WTC11 (cell line): ENCODE data around the gene HECTD4. TPM values are rescaled to one million over a fixed set of nuclear protein-coding genes. Genes with fewer than 3 reads are reported as not detected.

Source experiments
- ATAC-seq: fragments of 200-7000 bp; cut with Tn5 transposase; 2 replicates; pipeline ENCODE4 v1.10.0; 2021; ENCODE audit warnings: mild to moderate bottlenecking, moderate library complexity
- CTCF ChIA-PET: fragments of 300-600 bp; sonication (Branson Sonifier 250); formaldehyde crosslinking; loops from one replicate; lab custom pipeline; 2021; ENCODE audit warnings: antibody characterized with exemption; lab: Charles Lee
- POLR2A ChIA-PET: fragments of 350-600 bp; sonication (Branson Sonifier 250); formaldehyde crosslinking; loops from one replicate; lab custom pipeline; 2021; ENCODE audit warnings: antibody characterized with exemption; lab: Charles Lee
- DNase-seq: peaks from one replicate; pipeline ENCODE4 v3.0.0; 2021; ENCODE audit warnings: low spot score
- H3K27ac Mint-ChIP-seq: 2 replicates; pipeline ENCODE4 v1.8.0; 2021; ENCODE audit warnings: mixed read lengths
- H3K27me3 Mint-ChIP-seq: 2 replicates; pipeline ENCODE4 v1.8.0; 2021; ENCODE audit warnings: low read depth, mild to moderate bottlenecking, moderate library complexity, mixed read lengths
- H3K36me3 Mint-ChIP-seq: 2 replicates; pipeline ENCODE4 v1.8.0; 2021; ENCODE audit warnings: mixed read lengths
- H3K4me1 Mint-ChIP-seq: 2 replicates; pipeline ENCODE4 v1.8.0; 2022; ENCODE audit warnings: mixed read lengths
- H3K4me3 Mint-ChIP-seq: 2 replicates; pipeline ENCODE4 v1.8.0; 2021; ENCODE audit warnings: mild to moderate bottlenecking, moderate library complexity, mixed read lengths
- H3K9me3 Mint-ChIP-seq: 2 replicates; pipeline ENCODE4 v1.8.0; 2021; ENCODE audit warnings: mixed read lengths
- CBFB ChIP-seq: sonication (generic); formaldehyde crosslinking; IDR thresholded peaks from 2 replicates; pipeline ENCODE4 v1.8.1; 2022; ENCODE audit warnings: mild to moderate bottlenecking, low read depth, missing genetic modification reagents
- CREB1 ChIP-seq: sonication (generic); formaldehyde crosslinking; IDR thresholded peaks from 2 replicates; pipeline ENCODE4 v1.8.0; 2023; ENCODE audit warnings: mild to moderate bottlenecking, missing genetic modification reagents
- EMX1 ChIP-seq: fragments of 250-450 bp; sonication (Bioruptor Pico); IDR thresholded peaks from 2 replicates; pipeline ENCODE4 v1.8.0; 2021; ENCODE audit warnings: mild to moderate bottlenecking
- ETV6 ChIP-seq: sonication (generic); formaldehyde crosslinking; IDR thresholded peaks from 2 replicates; pipeline ENCODE4 v1.8.1; 2022; ENCODE audit warnings: mild to moderate bottlenecking, missing genetic modification reagents
- FOXK1 ChIP-seq: sonication (generic); formaldehyde crosslinking; IDR thresholded peaks from 2 replicates; pipeline ENCODE4 v1.8.0; 2022; ENCODE audit warnings: mild to moderate bottlenecking, moderate library complexity, missing genetic modification reagents
- GABPB1 ChIP-seq: sonication (generic); formaldehyde crosslinking; IDR thresholded peaks from 2 replicates; pipeline ENCODE4 v1.8.1; 2023; ENCODE audit warnings: mild to moderate bottlenecking, missing genetic modification reagents
- GTF2I ChIP-seq: fragments of 250-450 bp; sonication (Bioruptor Pico); conservative IDR thresholded peaks from 2 replicates; pipeline ENCODE4 v1.4.0; 2021; ENCODE audit warnings: mild to moderate bottlenecking
- IRF2 ChIP-seq: sonication (generic); formaldehyde crosslinking; IDR thresholded peaks from 2 replicates; pipeline ENCODE4 v1.8.0; 2022; ENCODE audit warnings: low read depth, missing genetic modification reagents, borderline replicate concordance
- JAZF1 ChIP-seq: fragments of 250-450 bp; sonication (Bioruptor Pico); IDR thresholded peaks from 2 replicates; pipeline ENCODE4 v1.9.0; 2021; ENCODE audit warnings: moderate library complexity, mild to moderate bottlenecking, inconsistent platforms
- JUN ChIP-seq: sonication (generic); formaldehyde crosslinking; IDR thresholded peaks from 2 replicates; pipeline ENCODE4 v1.8.0; 2023; ENCODE audit warnings: mild to moderate bottlenecking, missing genetic modification reagents
- NFE2L1 ChIP-seq: sonication (generic); formaldehyde crosslinking; IDR thresholded peaks from 2 replicates; pipeline ENCODE4 v1.8.1; 2023; ENCODE audit warnings: missing genetic modification reagents
- NFYB ChIP-seq: sonication (generic); formaldehyde crosslinking; conservative IDR thresholded peaks from 2 replicates; pipeline ENCODE4 v1.8.0; 2022; ENCODE audit warnings: low read depth, missing genetic modification reagents
- RORB ChIP-seq: fragments of 250-450 bp; sonication (Bioruptor Pico); IDR thresholded peaks from 2 replicates; pipeline ENCODE4 v1.9.0; 2021; ENCODE audit warnings: mild to moderate bottlenecking
- SMAD4 ChIP-seq: sonication (generic); formaldehyde crosslinking; IDR thresholded peaks from 2 replicates; pipeline ENCODE4 v1.8.0; 2022; ENCODE audit warnings: mild to moderate bottlenecking, missing genetic modification reagents
- TCF7 ChIP-seq: sonication (generic); formaldehyde crosslinking; IDR thresholded peaks from 2 replicates; pipeline ENCODE4 v1.8.0; 2022; ENCODE audit warnings: mild to moderate bottlenecking, low read depth, missing genetic modification reagents, moderate library complexity
- ZNF232 ChIP-seq: sonication (generic); formaldehyde crosslinking; IDR thresholded peaks from 2 replicates; pipeline ENCODE4 v1.8.0; 2022; ENCODE audit warnings: mild to moderate bottlenecking, missing genetic modification reagents
- total RNA-seq: library from RNA; stranded (reverse); gene quantifications from 3 replicates; pipeline ENCODE4 v1.2.3, GENCODE V29; 2021
- TF ChIP-seq, protein P1 (sequence below): sonication (generic); formaldehyde crosslinking; IDR thresholded peaks from 2 replicates; pipeline ENCODE4 v1.8.1; 2023; ENCODE audit warnings: mild to moderate bottlenecking, moderate library complexity, missing genetic modification reagents
- TF ChIP-seq, protein P2 (sequence below): fragments of 250-450 bp; sonication (Bioruptor Pico); IDR thresholded peaks from 2 replicates; pipeline ENCODE4 v1.8.0; 2021; ENCODE audit warnings: mild to moderate bottlenecking
- TF ChIP-seq, protein P3 (sequence below): sonication (generic); formaldehyde crosslinking; IDR thresholded peaks from 2 replicates; pipeline ENCODE4 v1.8.0; 2022; ENCODE audit warnings: mild to moderate bottlenecking, missing genetic modification reagents
- TF ChIP-seq, protein P4 (sequence below): sonication (generic); formaldehyde crosslinking; IDR thresholded peaks from 2 replicates; pipeline ENCODE4 v1.8.0; 2022; ENCODE audit warnings: mild to moderate bottlenecking, missing genetic modification reagents
- TF ChIP-seq, protein P5 (sequence below): sonication (generic); formaldehyde crosslinking; IDR thresholded peaks from 2 replicates; pipeline ENCODE4 v1.8.1; 2022; ENCODE audit warnings: low read depth, mild to moderate bottlenecking, moderate library complexity, missing genetic modification reagents, borderline replicate concordance
- TF ChIP-seq, protein P6 (sequence below): sonication (generic); formaldehyde crosslinking; IDR thresholded peaks from 2 replicates; pipeline ENCODE4 v1.8.0; 2022; ENCODE audit warnings: mild to moderate bottlenecking, missing genetic modification reagents
- TF ChIP-seq, protein P7 (sequence below): sonication (generic); formaldehyde crosslinking; conservative IDR thresholded peaks from 2 replicates; pipeline ENCODE4 v1.8.1; 2022; ENCODE audit warnings: mild to moderate bottlenecking, missing genetic modification reagents

Gene HECTD4
- total RNA-seq, 1 experiment from 2014 or later = 31.7 TPM

DNA sequence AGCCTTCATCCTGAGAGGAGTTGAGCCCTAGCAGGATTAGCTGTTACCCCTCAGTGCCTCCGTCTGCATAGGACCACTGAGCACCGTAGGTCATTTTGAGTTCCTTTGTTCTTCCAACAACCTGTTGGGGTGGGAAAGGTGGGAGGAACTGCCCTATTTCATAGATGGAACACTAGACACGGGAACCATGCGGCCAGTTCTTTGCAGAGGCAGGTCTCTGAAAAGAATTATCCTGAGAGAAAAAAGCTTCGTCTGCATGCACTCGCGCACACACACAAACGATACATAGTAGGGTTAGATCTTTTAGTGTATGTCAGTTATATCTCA, 228.4 kb downstream of the HECTD4 start:
- Mint-ChIP-seq H3K9me3 (peaks cover 28% of the 10 kb centered on the region), H3K27me3 (no peaks in the 10 kb centered on the region), H3K27ac (no peak overlapping the region), H3K4me3 (no peak overlapping the region), H3K36me3 (peaks cover 63% of the 10 kb centered on the region), H3K4me1 (no peaks in the 10 kb centered on the region)
- ATAC-seq (no peak), DNase-seq (no peak)
- TF ChIP-seq CREB1 (CRISPR knock-in tag) = no peak
- no peak for TF ChIP-seq JAZF1 (CRISPR knock-in tag)
- no peak for TF ChIP-seq ZNF232 (CRISPR knock-in tag)
- TF ChIP-seq, protein P1, sequence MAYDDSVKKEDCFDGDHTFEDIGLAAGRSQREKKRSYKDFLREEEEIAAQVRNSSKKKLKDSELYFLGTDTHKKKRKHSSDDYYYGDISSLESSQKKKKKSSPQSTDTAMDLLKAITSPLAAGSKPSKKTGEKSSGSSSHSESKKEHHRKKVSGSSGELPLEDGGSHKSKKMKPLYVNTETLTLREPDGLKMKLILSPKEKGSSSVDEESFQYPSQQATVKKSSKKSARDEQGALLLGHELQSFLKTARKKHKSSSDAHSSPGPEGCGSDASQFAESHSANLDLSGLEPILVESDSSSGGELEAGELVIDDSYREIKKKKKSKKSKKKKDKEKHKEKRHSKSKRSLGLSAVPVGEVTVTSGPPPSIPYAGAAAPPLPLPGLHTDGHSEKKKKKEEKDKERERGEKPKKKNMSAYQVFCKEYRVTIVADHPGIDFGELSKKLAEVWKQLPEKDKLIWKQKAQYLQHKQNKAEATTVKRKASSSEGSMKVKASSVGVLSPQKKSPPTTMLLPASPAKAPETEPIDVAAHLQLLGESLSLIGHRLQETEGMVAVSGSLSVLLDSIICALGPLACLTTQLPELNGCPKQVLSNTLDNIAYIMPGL (CRISPR knock-in tag) = no peak
- TF ChIP-seq, protein P2, sequence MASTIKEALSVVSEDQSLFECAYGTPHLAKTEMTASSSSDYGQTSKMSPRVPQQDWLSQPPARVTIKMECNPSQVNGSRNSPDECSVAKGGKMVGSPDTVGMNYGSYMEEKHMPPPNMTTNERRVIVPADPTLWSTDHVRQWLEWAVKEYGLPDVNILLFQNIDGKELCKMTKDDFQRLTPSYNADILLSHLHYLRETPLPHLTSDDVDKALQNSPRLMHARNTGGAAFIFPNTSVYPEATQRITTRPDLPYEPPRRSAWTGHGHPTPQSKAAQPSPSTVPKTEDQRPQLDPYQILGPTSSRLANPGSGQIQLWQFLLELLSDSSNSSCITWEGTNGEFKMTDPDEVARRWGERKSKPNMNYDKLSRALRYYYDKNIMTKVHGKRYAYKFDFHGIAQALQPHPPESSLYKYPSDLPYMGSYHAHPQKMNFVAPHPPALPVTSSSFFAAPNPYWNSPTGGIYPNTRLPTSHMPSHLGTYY (CRISPR knock-in tag) = no peak
- no peak for TF ChIP-seq FOXK1 (CRISPR knock-in tag)
- TF ChIP-seq GTF2I (CRISPR knock-in tag) = no peak
- TF ChIP-seq JUN (CRISPR knock-in tag) = no peak
- no peak for TF ChIP-seq EMX1 (CRISPR knock-in tag)
- TF ChIP-seq RORB (CRISPR knock-in tag) = no peak
- TF ChIP-seq NFE2L1 = no peak
- TF ChIP-seq SMAD4 (CRISPR knock-in tag) = no peak
- TF ChIP-seq IRF2 = no peak
- POLR2A ChIA-PET = interaction anchor here (0.6 kb wide), 1 partner anchor 227 kb away, joined by 3 read pairs; no protein-coding TSS in a partner anchor
- CTCF ChIA-PET = interaction anchor here (0.5 to 0.9 kb wide), 2 partner anchors 35 to 44 kb away, joined by 3 read pairs; no protein-coding TSS in a partner anchor

DNA sequence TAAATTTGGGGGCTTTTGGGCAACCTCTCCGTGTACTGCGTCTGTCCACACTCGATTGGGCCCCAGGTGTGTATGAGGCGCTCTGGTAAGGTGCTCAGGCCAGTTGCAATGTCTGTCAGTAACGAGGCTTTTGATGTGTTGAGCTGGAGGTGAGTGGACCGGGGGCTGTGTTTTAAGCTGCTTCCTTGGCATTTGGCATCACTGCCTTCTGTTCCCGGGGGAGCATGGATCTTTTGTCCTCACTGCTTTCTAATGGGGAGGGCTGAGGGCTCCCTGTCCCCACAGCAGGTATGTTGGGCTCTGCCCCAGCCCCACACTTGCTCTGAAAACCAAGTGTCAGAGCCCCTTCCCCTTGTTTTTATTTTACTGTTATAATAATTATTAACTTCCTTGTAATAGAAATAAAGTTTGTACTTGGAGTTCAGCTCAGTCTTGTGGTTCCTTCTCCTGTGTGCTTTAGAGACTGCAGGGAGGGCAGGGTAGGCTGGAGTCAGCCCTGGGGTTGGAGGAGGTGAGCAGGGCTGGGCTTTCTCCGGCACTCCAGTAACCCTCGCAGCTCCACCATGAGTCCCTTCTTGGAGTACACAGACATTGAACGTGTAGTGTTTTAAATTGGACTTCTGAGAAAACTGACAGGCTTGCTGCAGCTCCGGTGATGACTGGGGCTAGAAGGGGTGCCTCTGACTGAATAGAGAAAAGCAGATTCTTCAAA, 228.9 kb downstream of the HECTD4 start:
- Mint-ChIP-seq H3K4me3 (no peak overlapping the region), H3K9me3 (peaks cover 25% of the 10 kb centered on the region), H3K36me3 (peaks cover 63% of the 10 kb centered on the region), H3K27me3 (no peaks in the 10 kb centered on the region), H3K4me1 (no peaks in the 10 kb centered on the region), H3K27ac (no peak overlapping the region)
- POLR2A ChIA-PET = interaction anchor here (0.6 kb wide), 1 partner anchor 228 kb away, joined by 3 read pairs; no protein-coding TSS in a partner anchor
- CTCF ChIA-PET = interaction anchor here (0.9 kb wide), 1 partner anchor 45 kb away, joined by 3 read pairs; no protein-coding TSS in a partner anchor
- no peak for ATAC-seq
- no peak for DNase-seq
- TF ChIP-seq, protein P3, sequence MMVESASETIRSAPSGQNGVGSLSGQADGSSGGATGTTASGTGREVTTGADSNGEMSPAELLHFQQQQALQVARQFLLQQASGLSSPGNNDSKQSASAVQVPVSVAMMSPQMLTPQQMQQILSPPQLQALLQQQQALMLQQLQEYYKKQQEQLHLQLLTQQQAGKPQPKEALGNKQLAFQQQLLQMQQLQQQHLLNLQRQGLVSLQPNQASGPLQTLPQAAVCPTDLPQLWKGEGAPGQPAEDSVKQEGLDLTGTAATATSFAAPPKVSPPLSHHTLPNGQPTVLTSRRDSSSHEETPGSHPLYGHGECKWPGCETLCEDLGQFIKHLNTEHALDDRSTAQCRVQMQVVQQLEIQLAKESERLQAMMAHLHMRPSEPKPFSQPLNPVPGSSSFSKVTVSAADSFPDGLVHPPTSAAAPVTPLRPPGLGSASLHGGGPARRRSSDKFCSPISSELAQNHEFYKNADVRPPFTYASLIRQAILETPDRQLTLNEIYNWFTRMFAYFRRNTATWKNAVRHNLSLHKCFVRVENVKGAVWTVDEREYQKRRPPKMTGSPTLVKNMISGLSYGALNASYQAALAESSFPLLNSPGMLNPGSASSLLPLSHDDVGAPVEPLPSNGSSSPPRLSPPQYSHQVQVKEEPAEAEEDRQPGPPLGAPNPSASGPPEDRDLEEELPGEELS (CRISPR knock-in tag) = no peak
- TF ChIP-seq, protein P4, sequence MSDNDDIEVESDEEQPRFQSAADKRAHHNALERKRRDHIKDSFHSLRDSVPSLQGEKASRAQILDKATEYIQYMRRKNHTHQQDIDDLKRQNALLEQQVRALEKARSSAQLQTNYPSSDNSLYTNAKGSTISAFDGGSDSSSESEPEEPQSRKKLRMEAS (CRISPR knock-in tag) = no peak

DNA sequence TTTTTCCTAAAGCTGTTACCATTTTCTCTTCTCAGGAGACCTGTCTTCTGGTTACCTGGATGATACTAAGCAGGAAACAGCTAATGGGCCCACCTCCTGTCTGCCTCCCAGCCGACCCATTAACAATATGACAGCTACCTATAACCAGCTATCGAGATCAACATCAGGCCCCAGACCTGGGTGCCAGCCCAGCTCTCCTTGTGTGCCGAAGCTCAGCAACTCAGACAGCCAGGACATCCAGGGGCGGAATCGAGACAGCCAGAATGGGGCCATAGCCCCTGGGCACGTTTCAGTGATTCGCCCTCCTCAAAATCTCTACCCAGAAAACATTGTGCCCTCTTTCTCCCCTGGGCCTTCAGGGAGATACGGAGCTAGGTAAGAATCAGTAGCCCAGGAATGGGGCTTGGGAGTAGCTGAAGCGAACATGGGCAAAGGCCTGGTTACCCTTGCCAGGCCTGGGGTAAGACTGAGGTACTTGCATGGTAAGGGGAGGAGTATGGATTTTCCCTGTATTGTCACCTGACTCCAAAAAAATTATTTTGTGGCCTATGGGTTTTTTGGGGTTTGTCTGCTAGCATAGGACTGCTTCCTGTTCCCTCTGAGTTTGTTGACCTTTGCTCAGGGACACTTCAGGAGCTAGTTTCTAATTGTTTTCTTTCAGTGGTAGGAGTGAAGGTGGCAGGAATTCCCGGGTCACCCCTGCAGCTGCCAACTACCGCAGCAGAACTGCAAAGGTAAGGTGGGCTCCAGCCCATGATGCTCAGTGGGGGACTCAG, 230.3 kb downstream of the HECTD4 start:
- Mint-ChIP-seq H3K36me3 (peaks cover 55% of the 10 kb centered on the region), H3K27ac (no peak overlapping the region), H3K4me3 (no peak overlapping the region), H3K9me3 (peaks cover 13% of the 10 kb centered on the region), H3K27me3 (no peaks in the 10 kb centered on the region), H3K4me1 (no peaks in the 10 kb centered on the region)
- DNase-seq (no peak), ATAC-seq (no peak)
- ChIA-PET CTCF (interaction anchor here (0.9 kb wide), 1 partner anchor 46 kb away, joined by 3 read pairs; no protein-coding TSS in a partner anchor), POLR2A (no interaction called here)
- TF ChIP-seq CBFB (CRISPR knock-in tag) (no peak), GABPB1 (CRISPR knock-in tag) (no peak), NFYB (no peak), ETV6 (CRISPR knock-in tag) (no peak), TCF7 (no peak), GTF2I (CRISPR knock-in tag) (no peak)
- TF ChIP-seq, protein P5, sequence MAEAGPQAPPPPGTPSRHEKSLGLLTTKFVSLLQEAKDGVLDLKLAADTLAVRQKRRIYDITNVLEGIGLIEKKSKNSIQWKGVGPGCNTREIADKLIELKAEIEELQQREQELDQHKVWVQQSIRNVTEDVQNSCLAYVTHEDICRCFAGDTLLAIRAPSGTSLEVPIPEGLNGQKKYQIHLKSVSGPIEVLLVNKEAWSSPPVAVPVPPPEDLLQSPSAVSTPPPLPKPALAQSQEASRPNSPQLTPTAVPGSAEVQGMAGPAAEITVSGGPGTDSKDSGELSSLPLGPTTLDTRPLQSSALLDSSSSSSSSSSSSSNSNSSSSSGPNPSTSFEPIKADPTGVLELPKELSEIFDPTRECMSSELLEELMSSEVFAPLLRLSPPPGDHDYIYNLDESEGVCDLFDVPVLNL (CRISPR knock-in tag) = no peak
- TF ChIP-seq, protein P6, sequence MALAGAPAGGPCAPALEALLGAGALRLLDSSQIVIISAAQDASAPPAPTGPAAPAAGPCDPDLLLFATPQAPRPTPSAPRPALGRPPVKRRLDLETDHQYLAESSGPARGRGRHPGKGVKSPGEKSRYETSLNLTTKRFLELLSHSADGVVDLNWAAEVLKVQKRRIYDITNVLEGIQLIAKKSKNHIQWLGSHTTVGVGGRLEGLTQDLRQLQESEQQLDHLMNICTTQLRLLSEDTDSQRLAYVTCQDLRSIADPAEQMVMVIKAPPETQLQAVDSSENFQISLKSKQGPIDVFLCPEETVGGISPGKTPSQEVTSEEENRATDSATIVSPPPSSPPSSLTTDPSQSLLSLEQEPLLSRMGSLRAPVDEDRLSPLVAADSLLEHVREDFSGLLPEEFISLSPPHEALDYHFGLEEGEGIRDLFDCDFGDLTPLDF = no peak
- TF ChIP-seq, protein P7, sequence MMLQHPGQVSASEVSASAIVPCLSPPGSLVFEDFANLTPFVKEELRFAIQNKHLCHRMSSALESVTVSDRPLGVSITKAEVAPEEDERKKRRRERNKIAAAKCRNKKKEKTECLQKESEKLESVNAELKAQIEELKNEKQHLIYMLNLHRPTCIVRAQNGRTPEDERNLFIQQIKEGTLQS (CRISPR knock-in tag) = no peak
